Neural cell (in vitro differentiated cells): ENCODE data around the gene ADAD2. TPM values are rescaled to one million over a fixed set of nuclear protein-coding genes. Genes with fewer than 3 reads are reported as not detected.

ENCODE experiments used
- H2AFZ ChIP-seq: fragments of 200-600, 300-800 bp; sonication (generic), shearing (Covaris generic); 2 replicates; pipeline ENCODE4 v1.6.0; 2014; ENCODE audit warnings: low read depth, mild to moderate bottlenecking, antibody characterized with exemption, low read length, moderate library complexity
- H3F3A ChIP-seq: fragments of 200-600 bp; shearing (Covaris generic); 2 replicates; pipeline ENCODE4 v1.6.1; 2016; ENCODE audit warnings: mild to moderate bottlenecking, moderate library complexity, mixed read lengths, antibody characterized with exemption, low read length; ENCODE audit not compliant: insufficient read depth, poor library complexity, severe bottlenecking
- H3K27ac ChIP-seq: fragments of 200-600, 300-800 bp; sonication (generic), shearing (Covaris generic); 2 replicates; pipeline ENCODE4 v1.5.1; 2014; ENCODE audit warnings: mild to moderate bottlenecking, low read length, moderate library complexity
- H3K27me3 ChIP-seq: fragments of 300-800, 200-600 bp; sonication (generic), shearing (Covaris generic); 2 replicates; pipeline ENCODE4 v1.6.0; 2014; ENCODE audit warnings: mild to moderate bottlenecking, low read depth, low read length, moderate library complexity; ENCODE audit not compliant: insufficient read depth
- H3K36me3 ChIP-seq: fragments of 300-800, 200-600 bp; sonication (generic), shearing (Covaris generic); 2 replicates; pipeline ENCODE4 v1.5.1; 2014; ENCODE audit warnings: mild to moderate bottlenecking, antibody characterized with exemption, low read length, moderate library complexity; ENCODE audit not compliant: insufficient read depth
- H3K4me2 ChIP-seq: fragments of 300-800, 200-600 bp; sonication (generic), shearing (Covaris generic); 2 replicates; pipeline ENCODE4 v1.6.0; 2014; ENCODE audit warnings: mild to moderate bottlenecking, low read length
- H3K4me3 ChIP-seq: fragments of 300-800, 200-600 bp; sonication (generic), shearing (Covaris generic); 2 replicates; pipeline ENCODE4 v1.5.1; 2014; ENCODE audit warnings: mild to moderate bottlenecking, low read length, moderate library complexity
- H3K79me2 ChIP-seq: fragments of 200-600 bp; shearing (Covaris generic); replicated peaks from 2 replicates; pipeline ENCODE4 v1.6.0; 2014; ENCODE audit warnings: mild to moderate bottlenecking, low read length, moderate library complexity; ENCODE audit not compliant: insufficient read depth
- H3K9ac ChIP-seq: fragments of 300-800, 200-600 bp; sonication (generic), shearing (Covaris generic); 2 replicates; pipeline ENCODE4 v1.6.1; 2016; ENCODE audit warnings: mild to moderate bottlenecking, low read length, mixed read lengths
- H3K9me2 ChIP-seq: fragments of 200-600 bp; shearing (Covaris generic); 2 replicates; pipeline ENCODE4 v1.6.1; 2016; ENCODE audit warnings: mild to moderate bottlenecking, low read length, mixed read lengths; ENCODE audit not compliant: insufficient read depth
- H3K9me3 ChIP-seq: fragments of 200-600, 300-800 bp; sonication (generic), shearing (Covaris generic); 2 replicates; pipeline ENCODE4 v1.6.1; 2016; ENCODE audit warnings: mild to moderate bottlenecking, mixed run types, low read length, moderate library complexity, mixed read lengths
- H4K20me1 ChIP-seq: fragments of 200-600 bp; shearing (Covaris generic); 2 replicates; pipeline ENCODE4 v1.6.1; 2016; ENCODE audit warnings: mild to moderate bottlenecking, mixed run types; ENCODE audit not compliant: insufficient read depth
- CTCF ChIP-seq: fragments of 450-650 bp; IDR thresholded peaks from 2 replicates; pipeline ENCODE4 v1.5.1; 2014; ENCODE audit warnings: antibody characterized with exemption, mild to moderate bottlenecking, moderate library complexity; ENCODE audit not compliant: poor library complexity, severe bottlenecking
- EP300 ChIP-seq: fragments of 450-650 bp; conservative IDR thresholded peaks from 2 replicates; pipeline ENCODE4 v1.6.1; 2014; ENCODE audit warnings: antibody characterized with exemption, mild to moderate bottlenecking, moderate library complexity; ENCODE audit not compliant: poor library complexity, severe bottlenecking
- EZH2 ChIP-seq: fragments of 200-600, 300-800 bp; shearing (Covaris generic), sonication (generic); IDR thresholded peaks from 2 replicates; pipeline ENCODE4 v1.6.1; 2014; ENCODE audit warnings: antibody characterized with exemption, low read length, borderline replicate concordance, mild to moderate bottlenecking; ENCODE audit not compliant: insufficient read depth, poor library complexity, severe bottlenecking
- MXI1 ChIP-seq: fragments of 450-650 bp; conservative IDR thresholded peaks from 2 replicates; pipeline ENCODE4 v1.6.1; 2014; ENCODE audit warnings: antibody characterized with exemption, mild to moderate bottlenecking; ENCODE audit not compliant: poor library complexity, severe bottlenecking
- POLR2AphosphoS5 ChIP-seq: IDR thresholded peaks from 2 replicates; pipeline ENCODE4 v1.6.1; 2012
- RAD21 ChIP-seq: fragments of 450-650 bp; conservative IDR thresholded peaks from 2 replicates; pipeline ENCODE4 v1.6.1; 2014; ENCODE audit warnings: antibody characterized with exemption, mild to moderate bottlenecking, moderate library complexity
- REST ChIP-seq: IDR thresholded peaks from 2 replicates; pipeline ENCODE4 v1.6.1; 2012; ENCODE audit warnings: borderline replicate concordance
- SMC3 ChIP-seq: fragments of 450-650 bp; conservative IDR thresholded peaks from 2 replicates; pipeline ENCODE4 v1.6.1; 2014; ENCODE audit warnings: antibody characterized with exemption, mild to moderate bottlenecking, moderate library complexity; ENCODE audit not compliant: poor library complexity
- TAF1 ChIP-seq: IDR thresholded peaks from 2 replicates; pipeline ENCODE4 v1.6.1; 2012; ENCODE audit warnings: low read depth
- polyA plus RNA-seq: library from polyadenylated mRNA; depleted of rRNA; stranded (reverse); fragments of >200 nt; gene quantifications from 2 replicates; pipeline ENCODE4 v1.2.3, GENCODE V29; 2014

Gene ADAD2
- polyA plus RNA-seq, 1 donor from 2014 or later = not detected

- H2AFZ ChIP-seq = no peak overlapping the region
Observed at GRCh38 chr16:84207879-84208278, 16.9 kb downstream of the ADAD2 start.

GRCh38 chr16:84209989-84210388 is 19.0 kb downstream of the ADAD2 start:
- Histone ChIP-seq H3K4me3 (no peak overlapping the region), H3K79me2 (no peaks in the 10 kb centered on the region), H3K36me3 (no peaks in the 10 kb centered on the region), H3K4me2 (no peak overlapping the region), H2AFZ (no peak overlapping the region), H3K9ac (no peak overlapping the region), H3F3A (no peaks in the 10 kb centered on the region), H3K9me2 (no peaks in the 10 kb centered on the region), H3K27ac (no peak overlapping the region), H3K9me3 (no peaks in the 10 kb centered on the region), H4K20me1 (no peaks in the 10 kb centered on the region), H3K27me3 (no peaks in the 10 kb centered on the region)
- TF ChIP-seq SMC3 (no peak), REST (no peak), EP300 (no peak), RAD21 (no peak), TAF1 (no peak)

More at GRCh38 chr16:84207879-84208278, 16.9 kb downstream of the ADAD2 start:
- no peak overlapping the region for H3K4me2 ChIP-seq
- no peaks in the 10 kb centered on the region for H3K79me2 ChIP-seq
- no peaks in the 10 kb centered on the region for H3K36me3 ChIP-seq
- no peak overlapping the region for H3K4me3 ChIP-seq
- H3K9me2 ChIP-seq = no peaks in the 10 kb centered on the region
- H4K20me1 ChIP-seq = no peaks in the 10 kb centered on the region
- H3F3A ChIP-seq = no peaks in the 10 kb centered on the region
- no peaks in the 10 kb centered on the region for H3K27me3 ChIP-seq
- no peak overlapping the region for H3K27ac ChIP-seq
- TF ChIP-seq CTCF (no peak), EZH2 (no peak), MXI1 (no peak), POLR2AphosphoS5 (no peak), RAD21 (no peak), EP300 (no peak), REST (no peak), SMC3 (no peak), TAF1 (no peak)
- H3K9ac ChIP-seq = no peak overlapping the region
- H3K9me3 ChIP-seq = no peaks in the 10 kb centered on the region
